ENCODE data around the gene TCF12. TPM values are rescaled to one million over a fixed set of nuclear protein-coding genes. Genes with fewer than 3 reads are reported as not detected.
A peak's percentile ranks its signal among the peaks of the same experiment; 100 is the strongest.

TCF12 gene
- total RNA-seq, 1 experiment from 2014 or later = 76.7 TPM

- Histone ChIP-seq H2BK120ac (ENCODE audit: low read depth, low read length, poor library complexity, severe bottlenecking) (no peak overlapping the region), H3K27ac (ENCODE audit: insufficient read length, low read depth, low read length) (no peak overlapping the region), H2AFZ (ENCODE audit: low read length) (no peak overlapping the region), H3K23ac (ENCODE audit: insufficient read length, low read depth, low read length) (no peak overlapping the region), H3K23me2 (ENCODE audit: insufficient read length, low read depth, low read length, poor library complexity, severe bottlenecking) (peaks cover 7% of the 10 kb centered on the region), H4K20me1 (ENCODE audit: control insufficient read depth, insufficient read depth, insufficient read length) (no peaks in the 10 kb centered on the region), H4K5ac (ENCODE audit: insufficient read length, low read depth, low read length) (no peak overlapping the region), H2BK20ac (ENCODE audit: low read depth, low read length, poor library complexity, severe bottlenecking) (no peak overlapping the region), H3K9me3 (ENCODE audit: control insufficient read depth, low read depth, low read length) (no peaks in the 10 kb centered on the region), H4K8ac (replicated peaks; ENCODE audit: insufficient read length, low read depth, low read length) (no peak overlapping the region), H2BK12ac (ENCODE audit: insufficient read length, low read depth, low read length) (no peak overlapping the region), H2BK5ac (ENCODE audit: insufficient read length, low read length) (no peak overlapping the region), H3K14ac (ENCODE audit: insufficient read depth, low read length) (no peak overlapping the region), H3K79me2 (ENCODE audit: insufficient read depth, low read length) (no peaks in the 10 kb centered on the region), H3K4me2 (ENCODE audit: insufficient read depth, insufficient read length, low read length) (no peak overlapping the region), H3K79me1 (ENCODE audit: insufficient read depth, low read depth, low read length, poor library complexity, severe bottlenecking) (no peaks in the 10 kb centered on the region), H3T11ph (ENCODE audit: low read length) (no peak overlapping the region), H3K27me3 (ENCODE audit: insufficient read depth, low read length) (no peaks in the 10 kb centered on the region), H2BK15ac (ENCODE audit: low read depth, low read length) (no peak overlapping the region), H3K18ac (ENCODE audit: insufficient read length, low read depth, low read length) (no peak overlapping the region), H3K56ac (ENCODE audit: insufficient read length, low read depth, low read length) (no peak overlapping the region), H2AK5ac (ENCODE audit: insufficient read length, low read length) (no peak overlapping the region), H3K4ac (ENCODE audit: low read depth, low read length) (no peak overlapping the region), H3K4me1 (ENCODE audit: insufficient read depth, low read length) (peaks cover 3% of the 10 kb centered on the region; the same call in 1 of the 2 replicates), H4K91ac (ENCODE audit: insufficient read length, low read depth, low read length) (no peak overlapping the region), H3K9ac (ENCODE audit: extremely low read depth, insufficient read length, low read length) (no peak overlapping the region)
- H3K36me3 Mint-ChIP-seq (ENCODE audit: insufficient read depth in 1 of 3, low read depth in 3 of 3) = no peaks in the 10 kb centered on the region
- WGBS (ENCODE audit: extremely low coverage, insufficient read length, low lambda C conversion rate) = no CpG with 5 or more reads among the region's 4 CpGs
- no peak for TF ChIP-seq CTCF (conservative IDR thresholded peaks at IDR 0.05)
- peak; percentile 10 for DNase-seq
- no peak overlapping the region for H3K4me3 Mint-ChIP-seq
- H3K27me3 Mint-ChIP-seq (ENCODE audit: low read depth) = peaks cover 1% of the 10 kb centered on the region
- H3K27ac Mint-ChIP-seq = 0 out of 7 replicates have a peak overlapping the region, but pooled peaks of 1 of the 3 experiments have one; percentile 6
- H3K4me1 Mint-ChIP-seq = peaks cover 24 to 29% of the 10 kb centered on the region in 2 experiments
- peaks cover 0 to 2% of the 10 kb centered on the region in 2 experiments; a peak in 3 of 5 replicates for H3K9me3 Mint-ChIP-seq
These were observed 386.6 kb downstream of the TCF12 start for GRCh38 chr15:57305009-57305408.

Measured in H9 (cell line).